Measurements from ENCODE around the gene SHISA6. TPM values are rescaled to one million over a fixed set of nuclear protein-coding genes. Genes with fewer than 3 reads are reported as not detected.

Gene SHISA6
- total RNA-seq, 2 donors from 2014 or later, result 6.7 to 14.4 TPM

- peaks cover 24% of the 10 kb centered on the region for H3K27me3 Mint-ChIP-seq (ENCODE audit: insufficient read depth)
These were observed 341.2 kb downstream of the SHISA6 start for GRCh38 chr17:11582217-11582616.

GRCh38 chr17:11583306-11583992 lies 342.4 kb downstream of the SHISA6 start:
- H3K9ac ChIP-seq (ENCODE audit: extremely low read depth, low read length, poor library complexity, severe bottlenecking), result no peak overlapping the region
- H3K27me3 Mint-ChIP-seq (ENCODE audit: insufficient read depth), result peaks cover 24% of the 10 kb centered on the region
- no peak for DNase-seq
- H3K4me3 ChIP-seq (ENCODE audit: low read length), result no peak overlapping the region
- H3K4me3 Mint-ChIP-seq, result no peak overlapping the region
- H3K27me3 ChIP-seq (ENCODE audit: control insufficient read depth, insufficient read depth, low read length, poor library complexity, severe bottlenecking), result peaks cover 7% of the 10 kb centered on the region
- TF ChIP-seq CTCF (conservative IDR thresholded peaks at IDR 0.05), result no peak
- no peak overlapping the region for H3K27ac ChIP-seq (ENCODE audit: low read depth, low read length)
- H3K4me1 Mint-ChIP-seq, result peaks cover 16% of the 10 kb centered on the region
- H3K9me3 Mint-ChIP-seq, result no peaks in the 10 kb centered on the region
- H3K36me3 Mint-ChIP-seq (ENCODE audit: low read depth), result no peaks in the 10 kb centered on the region
- 79 to 91% methylated on average over 4 to 9 of the region's 9 CpGs for WGBS, 2 experiments (ENCODE audit: insufficient coverage in 1 of 2, insufficient read length in 1 of 2)
- peaks cover 17% of the 10 kb centered on the region for H3K9me3 ChIP-seq (ENCODE audit: control insufficient read depth, low read length)
- H3K4me1 ChIP-seq (ENCODE audit: control insufficient read depth, insufficient read depth, low read length), result no peaks in the 10 kb centered on the region
- no peak overlapping the region for H3K27ac Mint-ChIP-seq
- no peaks in the 10 kb centered on the region for H3K36me3 ChIP-seq (ENCODE audit: control insufficient read depth, insufficient read depth, low read length)

More at GRCh38 chr17:11582217-11582616, 341.2 kb downstream of the SHISA6 start:
- DNase-seq, result no peak
- WGBS, 2 experiments (ENCODE audit: insufficient coverage in 1 of 2, insufficient read length in 1 of 2), result 96 to 100% methylated on average over 2 to 5 of the region's 5 CpGs
- Mint-ChIP-seq H3K9me3 (peaks cover 1% of the 10 kb centered on the region), H3K27ac (no peak overlapping the region), H3K36me3 (ENCODE audit: low read depth) (no peaks in the 10 kb centered on the region), H3K4me3 (no peak overlapping the region), H3K4me1 (peaks cover 16% of the 10 kb centered on the region)
- H3K36me3 ChIP-seq (ENCODE audit: control insufficient read depth, insufficient read depth, low read length), result no peaks in the 10 kb centered on the region
- H3K27ac ChIP-seq (ENCODE audit: low read depth, low read length), result no peak overlapping the region
- H3K4me3 ChIP-seq (ENCODE audit: low read length), result no peak overlapping the region
- H3K27me3 ChIP-seq (ENCODE audit: control insufficient read depth, insufficient read depth, low read length, poor library complexity, severe bottlenecking), result peaks cover 6% of the 10 kb centered on the region
- no peak for TF ChIP-seq CTCF (conservative IDR thresholded peaks at IDR 0.05)
- no peaks in the 10 kb centered on the region for H3K4me1 ChIP-seq (ENCODE audit: control insufficient read depth, insufficient read depth, low read length)
- no peak overlapping the region for H3K9ac ChIP-seq (ENCODE audit: extremely low read depth, low read length, poor library complexity, severe bottlenecking)
- H3K9me3 ChIP-seq (ENCODE audit: control insufficient read depth, low read length), result peaks cover 17% of the 10 kb centered on the region

- Histone ChIP-seq H3K4me3 (ENCODE audit: low read length) (no peak overlapping the region), H3K9me3 (ENCODE audit: control insufficient read depth, low read length) (no peaks in the 10 kb centered on the region), H3K36me3 (ENCODE audit: control insufficient read depth, insufficient read depth, low read length) (no peaks in the 10 kb centered on the region), H3K27me3 (ENCODE audit: control insufficient read depth, insufficient read depth, low read length, poor library complexity, severe bottlenecking) (peaks cover 29% of the 10 kb centered on the region), H3K9ac (ENCODE audit: extremely low read depth, low read length, poor library complexity, severe bottlenecking) (no peak overlapping the region), H3K4me1 (ENCODE audit: control insufficient read depth, insufficient read depth, low read length) (peaks cover 8% of the 10 kb centered on the region), H3K27ac (ENCODE audit: low read depth, low read length) (no peak overlapping the region)
- H3K4me1 Mint-ChIP-seq, result peaks cover 21% of the 10 kb centered on the region
- H3K9me3 Mint-ChIP-seq, result no peaks in the 10 kb centered on the region
- H3K27ac Mint-ChIP-seq, result no peak overlapping the region
- H3K27me3 Mint-ChIP-seq (ENCODE audit: insufficient read depth), result peaks cover 30% of the 10 kb centered on the region
- WGBS, 2 experiments (ENCODE audit: insufficient coverage in 1 of 2, insufficient read length in 1 of 2), result 89 to 93% methylated on average over 3 of the region's 3 CpGs
- DNase-seq, result no peak
- no peak overlapping the region for H3K4me3 Mint-ChIP-seq
- TF ChIP-seq CTCF (conservative IDR thresholded peaks at IDR 0.05), result no peak
- no peaks in the 10 kb centered on the region for H3K36me3 Mint-ChIP-seq (ENCODE audit: low read depth)
These were observed 348.7 kb downstream of the SHISA6 start for GRCh38 chr17:11589716-11590115.

Data from endodermal cell (in vitro differentiated cells).